ENCODE measurements around the gene HJURP.
"Not testable (repeated sequence)": the region's sequence is repeated elsewhere in the genome, so short reads cannot be mapped to it uniquely, and the experiment has no call there.

The HJURP gene

DNA sequence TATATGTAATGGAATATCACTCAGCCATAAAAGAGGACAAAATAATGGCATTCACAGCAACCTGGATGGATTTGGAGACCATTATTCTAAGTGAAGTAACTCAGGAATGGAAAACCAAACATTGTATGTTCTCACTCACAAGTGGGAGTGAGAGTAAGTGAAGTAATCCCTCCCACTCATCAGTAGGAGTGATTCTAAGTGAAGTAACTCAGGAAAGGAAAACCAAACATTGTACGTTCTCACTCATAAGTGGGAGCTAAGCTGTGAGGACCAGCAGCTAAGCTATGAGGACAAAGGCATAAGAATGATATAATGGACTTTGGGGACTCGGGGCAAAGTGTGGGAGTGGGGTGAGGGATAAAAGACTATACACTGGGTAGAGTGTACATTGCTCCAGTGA is 41.9 kb upstream of the HJURP start:
- not testable (repeated sequence) for H3K4me1 ChIP-seq (ENCODE audit: control insufficient read depth in 2 of 2, insufficient read depth in 1 of 2, low read depth in 1 of 2, low read length in 2 of 2); H2BK120ac ChIP-seq (ENCODE audit: low read depth, low read length); H3K4me2 ChIP-seq (ENCODE audit: insufficient read depth, low read length, poor library complexity, severe bottlenecking); H3K14ac ChIP-seq (ENCODE audit: low read length); H3K36me3 ChIP-seq (replicated peaks in 1 of 2; ENCODE audit: control insufficient read depth in 2 of 2, insufficient read depth in 2 of 2, low read length in 2 of 2); H2AK5ac ChIP-seq (ENCODE audit: low read depth, low read length); H2BK15ac ChIP-seq (ENCODE audit: low read length); H3K18ac ChIP-seq (ENCODE audit: low read length); H4K8ac ChIP-seq (ENCODE audit: low read depth, low read length); H3K4ac ChIP-seq (ENCODE audit: low read length); H2BK12ac ChIP-seq (ENCODE audit: low read length); H3K79me1 ChIP-seq (ENCODE audit: low read depth, low read length); H3K9ac ChIP-seq (ENCODE audit: low read depth, low read length, poor library complexity); H3K9me3 ChIP-seq (replicated peaks in 1 of 2; ENCODE audit: control insufficient read depth in 2 of 2, insufficient read depth in 1 of 2, low read depth in 1 of 2, low read length in 2 of 2); DNase-seq (ENCODE audit: low spot score); H4K91ac ChIP-seq (ENCODE audit: low read depth, low read length, poor library complexity); H3K4me3 ChIP-seq (ENCODE audit: low read length in 2 of 2); H3K27ac ChIP-seq (replicated peaks; ENCODE audit: low read length); H3K23ac ChIP-seq (ENCODE audit: low read depth, low read length, poor library complexity); H2AFZ ChIP-seq (ENCODE audit: low read length); H2BK5ac ChIP-seq (ENCODE audit: low read length)
- H3K27me3 ChIP-seq (ENCODE audit: control insufficient read depth in 3 of 3, insufficient read depth in 3 of 3, low read depth in 1 of 3, low read length in 3 of 3), result peaks cover 0 to 11% (median 3%) of the 10 kb centered on the region in 3 experiments
- WGBS, 2 donors (ENCODE audit: extremely low coverage in 2 of 2, insufficient read length in 2 of 2, insufficient replicate concordance in 1 of 2), result no CpG with 5 or more reads among the region's 2 CpGs

DNA sequence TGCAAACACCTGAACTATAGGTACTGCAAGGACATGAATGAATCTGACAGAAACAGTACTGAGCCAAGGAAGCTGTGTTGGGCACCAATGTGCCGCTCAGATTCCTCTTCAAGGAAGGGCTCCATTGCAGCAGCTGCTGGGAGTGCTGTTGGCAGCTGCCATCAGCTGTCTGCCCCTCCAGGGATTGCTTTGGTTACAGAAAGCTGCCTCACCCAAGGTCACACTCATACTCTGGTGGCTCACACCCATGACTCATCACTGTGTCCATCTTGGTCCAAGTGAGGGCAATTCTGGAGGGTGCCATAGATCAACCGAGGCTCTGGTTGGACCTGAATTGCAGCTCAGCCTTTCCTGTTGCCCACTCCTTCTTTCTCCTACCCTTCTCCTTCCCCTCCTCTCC is 38.5 kb upstream of the HJURP start:
- no CpG with 5 or more reads among the region's 2 CpGs for WGBS, 2 donors (ENCODE audit: extremely low coverage in 2 of 2, insufficient read length in 2 of 2, insufficient replicate concordance in 1 of 2)
- no peak overlapping the region for H3K23ac ChIP-seq (ENCODE audit: low read depth, low read length, poor library complexity)

DNA sequence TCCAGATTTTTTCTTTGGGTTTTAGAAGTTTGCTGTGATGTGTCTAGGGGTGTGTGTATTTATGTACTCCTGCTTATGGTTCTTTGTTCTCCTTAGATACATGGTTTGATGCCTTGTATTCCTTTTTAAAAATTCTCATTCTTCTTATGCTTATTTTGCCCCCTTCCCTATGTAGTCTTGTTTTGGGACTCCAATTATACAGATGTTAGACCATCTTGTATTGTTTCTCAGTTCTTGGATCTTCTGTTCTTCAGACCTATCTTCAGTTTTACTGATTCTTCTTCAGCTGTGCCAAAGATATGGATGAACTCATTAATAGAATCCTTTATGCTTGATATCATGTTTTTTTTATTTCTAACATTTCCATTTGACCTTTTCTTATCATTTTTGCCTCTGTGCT is 28.0 kb upstream of the HJURP start:
- no peak overlapping the region for H2BK120ac ChIP-seq (ENCODE audit: low read depth, low read length)
- no peak overlapping the region for H3K27ac ChIP-seq (replicated peaks; ENCODE audit: low read length)
- H3K18ac ChIP-seq (ENCODE audit: low read length), result no peak overlapping the region
- H3K4me3 ChIP-seq (ENCODE audit: low read length in 2 of 2), result no peak overlapping the region
- H3K79me1 ChIP-seq (ENCODE audit: low read depth, low read length), result no peaks in the 10 kb centered on the region
- H2AFZ ChIP-seq (ENCODE audit: low read length), result no peak overlapping the region
- no peak overlapping the region for H2AK5ac ChIP-seq (ENCODE audit: low read depth, low read length)
- no peak overlapping the region for H3K4ac ChIP-seq (ENCODE audit: low read length)
- no peak overlapping the region for H2BK15ac ChIP-seq (ENCODE audit: low read length)
- H3K36me3 ChIP-seq (replicated peaks in 1 of 2; ENCODE audit: control insufficient read depth in 2 of 2, insufficient read depth in 2 of 2, low read length in 2 of 2), result no peaks in the 10 kb centered on the region
- H2BK12ac ChIP-seq (ENCODE audit: low read length), result no peak overlapping the region
- H3K4me2 ChIP-seq (ENCODE audit: insufficient read depth, low read length, poor library complexity, severe bottlenecking), result no peak overlapping the region
- peaks cover 0 to 2% of the 10 kb centered on the region in 2 donors for H3K9me3 ChIP-seq (replicated peaks in 1 of 2; ENCODE audit: control insufficient read depth in 2 of 2, insufficient read depth in 1 of 2, low read depth in 1 of 2, low read length in 2 of 2)
- no peak overlapping the region for H3K14ac ChIP-seq (ENCODE audit: low read length)
- no peak overlapping the region for H2BK5ac ChIP-seq (ENCODE audit: low read length)
- no peak overlapping the region for H4K8ac ChIP-seq (ENCODE audit: low read depth, low read length)
- H3K4me1 ChIP-seq (ENCODE audit: control insufficient read depth in 2 of 2, insufficient read depth in 1 of 2, low read depth in 1 of 2, low read length in 2 of 2), result no peaks in the 10 kb centered on the region
- H3K9ac ChIP-seq (ENCODE audit: low read depth, low read length, poor library complexity), result no peak overlapping the region
- no peak for DNase-seq (ENCODE audit: low spot score)
- H3K23ac ChIP-seq (ENCODE audit: low read depth, low read length, poor library complexity), result no peak overlapping the region
- no peak overlapping the region for H4K91ac ChIP-seq (ENCODE audit: low read depth, low read length, poor library complexity)
- peaks cover 0 to 2% (median 0%) of the 10 kb centered on the region in 3 experiments for H3K27me3 ChIP-seq (ENCODE audit: control insufficient read depth in 3 of 3, insufficient read depth in 3 of 3, low read depth in 1 of 3, low read length in 3 of 3)

More for the DNA sequence above, 38.5 kb upstream of the HJURP start:
- Histone ChIP-seq H3K4me1 (ENCODE audit: control insufficient read depth in 2 of 2, insufficient read depth in 1 of 2, low read depth in 1 of 2, low read length in 2 of 2) (peaks cover 0 to 2% of the 10 kb centered on the region in 2 donors), H2BK5ac (ENCODE audit: low read length) (no peak overlapping the region), H3K79me1 (ENCODE audit: low read depth, low read length) (no peaks in the 10 kb centered on the region), H3K9me3 (replicated peaks in 1 of 2; ENCODE audit: control insufficient read depth in 2 of 2, insufficient read depth in 1 of 2, low read depth in 1 of 2, low read length in 2 of 2) (no peaks in the 10 kb centered on the region), H2BK120ac (ENCODE audit: low read depth, low read length) (no peak overlapping the region), H3K4ac (ENCODE audit: low read length) (no peak overlapping the region), H2AK5ac (ENCODE audit: low read depth, low read length) (no peak overlapping the region), H3K27ac (replicated peaks; ENCODE audit: low read length) (no peak overlapping the region), H3K27me3 (ENCODE audit: control insufficient read depth in 3 of 3, insufficient read depth in 3 of 3, low read depth in 1 of 3, low read length in 3 of 3) (peaks cover 0 to 7% (median 0%) of the 10 kb centered on the region in 3 experiments), H3K4me2 (ENCODE audit: insufficient read depth, low read length, poor library complexity, severe bottlenecking) (no peak overlapping the region), H4K8ac (ENCODE audit: low read depth, low read length) (no peak overlapping the region), H3K36me3 (replicated peaks in 1 of 2; ENCODE audit: control insufficient read depth in 2 of 2, insufficient read depth in 2 of 2, low read length in 2 of 2) (no peaks in the 10 kb centered on the region), H2AFZ (ENCODE audit: low read length) (no peak overlapping the region), H3K18ac (ENCODE audit: low read length) (no peak overlapping the region), H3K9ac (ENCODE audit: low read depth, low read length, poor library complexity) (no peak overlapping the region), H4K91ac (ENCODE audit: low read depth, low read length, poor library complexity) (no peak overlapping the region), H3K4me3 (ENCODE audit: low read length in 2 of 2) (no peak overlapping the region), H2BK15ac (ENCODE audit: low read length) (no peak overlapping the region), H2BK12ac (ENCODE audit: low read length) (no peak overlapping the region), H3K14ac (ENCODE audit: low read length) (no peak overlapping the region)
- DNase-seq (ENCODE audit: low spot score), result no peak

DNA sequence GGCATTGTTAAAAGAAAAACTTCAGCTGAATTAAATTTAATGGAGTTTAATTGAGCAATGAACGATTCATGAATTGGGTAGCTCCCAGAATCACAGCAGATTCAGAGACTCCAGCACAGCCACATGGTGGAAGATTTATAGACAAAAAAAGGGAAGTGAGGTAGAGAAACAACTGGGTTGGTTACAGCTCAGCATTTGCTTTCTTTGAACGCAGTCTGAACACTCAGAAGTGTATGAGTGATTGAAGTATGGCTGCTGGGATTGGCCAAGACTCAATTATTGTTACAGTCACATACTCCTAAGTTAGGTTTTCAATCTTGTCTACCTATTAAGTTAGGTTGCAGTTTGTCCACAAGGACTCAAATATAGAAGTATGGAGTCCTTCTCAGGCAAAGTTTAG is 17.8 kb upstream of the HJURP start:
- H2BK12ac ChIP-seq (ENCODE audit: low read length); H2BK15ac ChIP-seq (ENCODE audit: low read length); H3K18ac ChIP-seq (ENCODE audit: low read length); H3K36me3 ChIP-seq (replicated peaks in 1 of 2; ENCODE audit: control insufficient read depth in 2 of 2, insufficient read depth in 2 of 2, low read length in 2 of 2); H2AFZ ChIP-seq (ENCODE audit: low read length); H2AK5ac ChIP-seq (ENCODE audit: low read depth, low read length); H3K4ac ChIP-seq (ENCODE audit: low read length); H3K79me1 ChIP-seq (ENCODE audit: low read depth, low read length); H3K14ac ChIP-seq (ENCODE audit: low read length); H3K9ac ChIP-seq (ENCODE audit: low read depth, low read length, poor library complexity); H3K23ac ChIP-seq (ENCODE audit: low read depth, low read length, poor library complexity); H3K9me3 ChIP-seq (replicated peaks in 1 of 2; ENCODE audit: control insufficient read depth in 2 of 2, insufficient read depth in 1 of 2, low read depth in 1 of 2, low read length in 2 of 2); H2BK5ac ChIP-seq (ENCODE audit: low read length); H3K4me3 ChIP-seq (ENCODE audit: low read length in 2 of 2); H3K4me1 ChIP-seq (ENCODE audit: control insufficient read depth in 2 of 2, insufficient read depth in 1 of 2, low read depth in 1 of 2, low read length in 2 of 2); H3K4me2 ChIP-seq (ENCODE audit: insufficient read depth, low read length, poor library complexity, severe bottlenecking); H2BK120ac ChIP-seq (ENCODE audit: low read depth, low read length); H4K8ac ChIP-seq (ENCODE audit: low read depth, low read length); H3K27ac ChIP-seq (replicated peaks; ENCODE audit: low read length); DNase-seq (ENCODE audit: low spot score); H4K91ac ChIP-seq (ENCODE audit: low read depth, low read length, poor library complexity): not testable (repeated sequence)
- H3K27me3 ChIP-seq (ENCODE audit: control insufficient read depth in 3 of 3, insufficient read depth in 3 of 3, low read depth in 1 of 3, low read length in 3 of 3), result peaks cover 0 to 18% (median 0%) of the 10 kb centered on the region in 3 experiments
- no CpG with 5 or more reads among the region's 2 CpGs for WGBS, 2 donors (ENCODE audit: extremely low coverage in 2 of 2, insufficient read length in 2 of 2, insufficient replicate concordance in 1 of 2)
